Measurements from ENCODE around the gene PTBP1. TPM values are rescaled to one million over a fixed set of nuclear protein-coding genes. Genes with fewer than 3 reads are reported as not detected.

Gene PTBP1
- total RNA-seq, 1 donor from 2014 or later: 210 TPM

GRCh38 chr19:810883-811489 lies 13.7 kb downstream of the PTBP1 start:
- Histone ChIP-seq H3K4me1 (no peaks in the 10 kb centered on the region), H3K36me3 (peaks cover 62 to 73% of the 10 kb centered on the region in 2 donors), H3K4me3 (no peak overlapping the region), H3K27me3 (no peaks in the 10 kb centered on the region), H3K27ac (no peak overlapping the region), H3K9me3 (no peaks in the 10 kb centered on the region)
- intact Hi-C loops (cut with DNase I): no loop called here
- no peak for DNase-seq (ENCODE audit: low spot score in 2 of 2)
- TF ChIP-seq CTCF (IDR thresholded peaks at IDR 0.05): no peak

DNA sequence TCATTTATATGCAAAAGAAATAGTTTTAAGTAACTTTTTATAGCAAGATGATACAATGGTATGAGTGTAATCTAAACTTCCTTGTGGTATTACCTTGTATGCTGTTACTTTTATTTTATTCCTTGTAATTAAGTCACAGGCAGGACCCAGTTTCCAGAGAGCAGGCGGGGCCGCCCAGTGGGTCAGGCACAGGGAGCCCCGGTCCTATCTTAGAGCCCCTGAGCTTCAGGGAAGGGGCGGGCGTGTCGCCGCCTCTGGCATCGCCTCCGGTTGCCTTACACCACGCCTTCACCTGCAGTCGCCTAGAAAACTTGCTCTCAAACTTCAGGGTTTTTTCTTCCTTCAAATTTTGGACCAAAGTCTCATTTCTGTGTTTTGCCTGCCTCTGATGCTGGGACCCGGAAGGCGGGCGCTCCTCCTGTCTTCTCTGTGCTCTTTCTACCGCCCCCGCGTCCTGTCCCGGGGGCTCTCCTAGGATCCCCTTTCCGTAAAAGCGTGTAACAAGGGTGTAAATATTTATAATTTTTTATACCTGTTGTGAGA lies 14.3 kb downstream of the PTBP1 start:
- H3K27ac ChIP-seq: no peak overlapping the region

GRCh38 chr19:812049-812746 lies 14.9 kb downstream of the PTBP1 start:
- Histone ChIP-seq H3K36me3 (peaks cover 50 to 61% of the 10 kb centered on the region in 2 donors), H3K9me3 (no peaks in the 10 kb centered on the region), H3K4me3 (no peak overlapping the region), H3K4me1 (no peaks in the 10 kb centered on the region), H3K27me3 (no peaks in the 10 kb centered on the region), H3K27ac (no peak overlapping the region)
- intact Hi-C loops (cut with DNase I): no loop called here
- no peak for DNase-seq (ENCODE audit: low spot score in 2 of 2)
- TF ChIP-seq CTCF (IDR thresholded peaks at IDR 0.05): no peak

More for the DNA sequence above, 14.3 kb downstream of the PTBP1 start:
- no peaks in the 10 kb centered on the region for H3K4me1 ChIP-seq
- TF ChIP-seq CTCF (IDR thresholded peaks at IDR 0.05): no peak
- H3K36me3 ChIP-seq: peaks cover 57 to 67% of the 10 kb centered on the region in 2 donors
- H3K9me3 ChIP-seq: no peaks in the 10 kb centered on the region
- intact Hi-C loops (cut with DNase I): no loop called here
- DNase-seq (ENCODE audit: low spot score in 2 of 2): no peak
- H3K4me3 ChIP-seq: no peak overlapping the region
- no peaks in the 10 kb centered on the region for H3K27me3 ChIP-seq

DNA sequence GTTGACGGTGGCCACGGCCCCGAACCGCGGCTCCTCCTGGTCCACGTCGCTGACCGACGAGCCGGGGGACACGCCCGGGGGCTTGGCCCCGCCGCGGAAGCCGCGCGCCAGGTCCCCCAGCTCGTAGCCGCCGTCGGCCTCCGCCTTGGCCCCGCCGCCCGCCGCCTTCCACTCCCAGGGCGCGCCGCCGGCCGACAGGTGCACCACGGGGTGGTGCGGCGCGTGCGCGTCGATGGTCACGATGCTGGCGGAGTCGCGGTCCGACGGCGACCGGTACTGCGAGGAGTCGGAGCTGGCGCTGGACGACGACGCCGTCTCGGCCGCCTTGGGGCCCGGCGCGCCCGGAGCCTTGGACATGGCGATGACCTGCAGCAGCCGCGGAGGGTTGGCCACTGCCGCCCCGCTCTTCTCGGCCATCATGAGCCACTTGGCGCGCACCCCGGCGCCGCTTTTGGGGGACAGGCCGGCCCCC lies 15.5 kb downstream of the PTBP1 start:
- peaks cover 44 to 55% of the 10 kb centered on the region in 2 donors for H3K36me3 ChIP-seq
- H3K9me3 ChIP-seq: no peaks in the 10 kb centered on the region
- no peak for DNase-seq (ENCODE audit: low spot score in 2 of 2)
- TF ChIP-seq CTCF (IDR thresholded peaks at IDR 0.05): no peak
- no peak overlapping the region for H3K4me3 ChIP-seq
- no peak overlapping the region for H3K27ac ChIP-seq
- intact Hi-C loops (cut with DNase I): no loop called here
- H3K4me1 ChIP-seq: no peaks in the 10 kb centered on the region
- H3K27me3 ChIP-seq: no peaks in the 10 kb centered on the region

- peaks cover 37 to 48% of the 10 kb centered on the region in 2 donors for H3K36me3 ChIP-seq
- no peak overlapping the region for H3K4me3 ChIP-seq
- no peak for DNase-seq (ENCODE audit: low spot score in 2 of 2)
- intact Hi-C loops (cut with DNase I): no loop called here
- no peaks in the 10 kb centered on the region for H3K27me3 ChIP-seq
- no peak overlapping the region for H3K27ac ChIP-seq
- H3K9me3 ChIP-seq: no peaks in the 10 kb centered on the region
- no peaks in the 10 kb centered on the region for H3K4me1 ChIP-seq
- TF ChIP-seq CTCF (IDR thresholded peaks at IDR 0.05): no peak
Measured at GRCh38 chr19:813219-814151, 16.2 kb downstream of the PTBP1 start.
